ENCODE results near the gene LIG4.

Gene LIG4

GRCh38 chr13:108178078-108178477 lies 37.3 kb downstream of the LIG4 start:
- POLR2A ChIA-PET = interaction anchor here (1.2 kb wide), 1 partner anchor 35 kb away, joined by 3 read pairs; no protein-coding TSS in a partner anchor
- no peak overlapping the region for H3K4me3 ChIP-seq (ENCODE audit: control insufficient read depth in 1 of 7, extremely low read depth in 1 of 7, insufficient read depth in 4 of 7, low read depth in 2 of 7, low read length in 6 of 7)
- H3K9me3 ChIP-seq (ENCODE audit: control extremely low read depth in 1 of 5, control insufficient read depth in 4 of 5, insufficient read depth in 2 of 5, low read depth in 1 of 5, low read length in 4 of 5) = peaks cover 0 to 4% (median 0%) of the 10 kb centered on the region in 5 experiments
- no peak overlapping the region for H3K27ac ChIP-seq (ENCODE audit: insufficient read depth in 1 of 2, low read depth in 1 of 2, low read length in 2 of 2, poor library complexity in 1 of 2, severe bottlenecking in 2 of 2)
- no peaks in the 10 kb centered on the region for H3K36me3 ChIP-seq (ENCODE audit: control insufficient read depth in 4 of 4, insufficient read depth in 4 of 4, low read length in 3 of 4)
- no peaks in the 10 kb centered on the region for H3K4me1 ChIP-seq (ENCODE audit: control extremely low read depth in 1 of 4, control insufficient read depth in 4 of 4, insufficient read depth in 4 of 4, low read length in 3 of 4)
- no peaks in the 10 kb centered on the region for H3K27me3 ChIP-seq (replicated peaks in 2 of 5; ENCODE audit: control insufficient read depth in 4 of 5, insufficient read depth in 5 of 5, low read length in 4 of 5)
- DNase-seq = no peak
- CTCF ChIA-PET = interaction anchor here (1.7 to 5.0 kb wide), 3 partner anchors 24 to 35 kb away, joined by 4 to 21 read pairs (median 5); no protein-coding TSS in a partner anchor
- WGBS (ENCODE audit: insufficient coverage) = 90% methylated on average over 9 of the region's 9 CpGs

- H3K27me3 ChIP-seq (replicated peaks in 2 of 5; ENCODE audit: control insufficient read depth in 4 of 5, insufficient read depth in 5 of 5, low read length in 4 of 5) = no peaks in the 10 kb centered on the region
- DNase-seq = peak; percentile 58 to 77 (median 69)
- peaks cover 0 to 4% (median 0%) of the 10 kb centered on the region in 5 experiments for H3K9me3 ChIP-seq (ENCODE audit: control extremely low read depth in 1 of 5, control insufficient read depth in 4 of 5, insufficient read depth in 2 of 5, low read depth in 1 of 5, low read length in 4 of 5)
- H3K4me1 ChIP-seq (ENCODE audit: control extremely low read depth in 1 of 4, control insufficient read depth in 4 of 4, insufficient read depth in 4 of 4, low read length in 3 of 4) = no peaks in the 10 kb centered on the region
- H3K4me3 ChIP-seq (ENCODE audit: control insufficient read depth in 1 of 7, extremely low read depth in 1 of 7, insufficient read depth in 4 of 7, low read depth in 2 of 7, low read length in 6 of 7) = no peak overlapping the region
- no peak overlapping the region for H3K27ac ChIP-seq (ENCODE audit: insufficient read depth in 1 of 2, low read depth in 1 of 2, low read length in 2 of 2, poor library complexity in 1 of 2, severe bottlenecking in 2 of 2)
- ChIA-PET CTCF (interaction anchor here (5.0 kb wide), 1 partner anchor 36 kb away, joined by 21 read pairs; no protein-coding TSS in a partner anchor), POLR2A (no interaction called here)
- WGBS (ENCODE audit: insufficient coverage) = no CpG with 5 or more reads among the region's 8 CpGs
- no peaks in the 10 kb centered on the region for H3K36me3 ChIP-seq (ENCODE audit: control insufficient read depth in 4 of 4, insufficient read depth in 4 of 4, low read length in 3 of 4)
Observed at GRCh38 chr13:108176685-108177274, 38.6 kb downstream of the LIG4 start.

- Histone ChIP-seq H3K27ac (ENCODE audit: insufficient read depth in 1 of 2, low read depth in 1 of 2, low read length in 2 of 2, poor library complexity in 1 of 2, severe bottlenecking in 2 of 2) (no peak overlapping the region), H3K27me3 (replicated peaks in 2 of 5; ENCODE audit: control insufficient read depth in 4 of 5, insufficient read depth in 5 of 5, low read length in 4 of 5) (peaks cover 0 to 2% (median 0%) of the 10 kb centered on the region in 5 experiments), H3K9me3 (ENCODE audit: control extremely low read depth in 1 of 5, control insufficient read depth in 4 of 5, insufficient read depth in 2 of 5, low read depth in 1 of 5, low read length in 4 of 5) (peaks cover 0 to 9% (median 2%) of the 10 kb centered on the region in 5 experiments), H3K36me3 (ENCODE audit: control insufficient read depth in 4 of 4, insufficient read depth in 4 of 4, low read length in 3 of 4) (no peaks in the 10 kb centered on the region), H3K4me1 (ENCODE audit: control extremely low read depth in 1 of 4, control insufficient read depth in 4 of 4, insufficient read depth in 4 of 4, low read length in 3 of 4) (no peaks in the 10 kb centered on the region), H3K4me3 (ENCODE audit: control insufficient read depth in 1 of 7, extremely low read depth in 1 of 7, insufficient read depth in 4 of 7, low read depth in 2 of 7, low read length in 6 of 7) (no peak overlapping the region)
- ChIA-PET CTCF (interaction anchor here (1.3 to 1.5 kb wide), 4 partner anchors 10 to 339 kb away, joined by 3 to 5 read pairs (median 3); no protein-coding TSS in a partner anchor), POLR2A (interaction anchor here (0.6 kb wide), 1 partner anchor 13 kb away, joined by 3 read pairs; no protein-coding TSS in a partner anchor)
- 96% methylated on average over 3 of the region's 3 CpGs for WGBS (ENCODE audit: insufficient coverage)
- no peak for DNase-seq
Observed at GRCh38 chr13:108168929-108169328, 46.4 kb downstream of the LIG4 start.

GRCh38 chr13:108166078-108166477 lies 49.3 kb downstream of the LIG4 start:
- Histone ChIP-seq H3K36me3 (ENCODE audit: control insufficient read depth in 4 of 4, insufficient read depth in 4 of 4, low read length in 3 of 4) (no peaks in the 10 kb centered on the region), H3K9me3 (ENCODE audit: control extremely low read depth in 1 of 5, control insufficient read depth in 4 of 5, insufficient read depth in 2 of 5, low read depth in 1 of 5, low read length in 4 of 5) (peaks cover 0 to 6% (median 0%) of the 10 kb centered on the region in 5 experiments), H3K27ac (ENCODE audit: insufficient read depth in 1 of 2, low read depth in 1 of 2, low read length in 2 of 2, poor library complexity in 1 of 2, severe bottlenecking in 2 of 2) (no peak overlapping the region), H3K4me3 (ENCODE audit: control insufficient read depth in 1 of 7, extremely low read depth in 1 of 7, insufficient read depth in 4 of 7, low read depth in 2 of 7, low read length in 6 of 7) (no peak overlapping the region), H3K4me1 (ENCODE audit: control extremely low read depth in 1 of 4, control insufficient read depth in 4 of 4, insufficient read depth in 4 of 4, low read length in 3 of 4) (no peaks in the 10 kb centered on the region), H3K27me3 (replicated peaks in 2 of 5; ENCODE audit: control insufficient read depth in 4 of 5, insufficient read depth in 5 of 5, low read length in 4 of 5) (peaks cover 0 to 2% (median 0%) of the 10 kb centered on the region in 5 experiments)
- DNase-seq = peak in 2 of 3 donors; percentile 13 to 50
- WGBS (ENCODE audit: insufficient coverage) = 83% methylated on average over 1 of the region's 3 CpGs
- ChIA-PET POLR2A (no interaction called here), CTCF (no interaction called here)

- no peak overlapping the region for H3K4me3 ChIP-seq (ENCODE audit: control insufficient read depth in 1 of 7, extremely low read depth in 1 of 7, insufficient read depth in 4 of 7, low read depth in 2 of 7, low read length in 6 of 7)
- no peaks in the 10 kb centered on the region for H3K4me1 ChIP-seq (ENCODE audit: control extremely low read depth in 1 of 4, control insufficient read depth in 4 of 4, insufficient read depth in 4 of 4, low read length in 3 of 4)
- no peaks in the 10 kb centered on the region for H3K27me3 ChIP-seq (replicated peaks in 2 of 5; ENCODE audit: control insufficient read depth in 4 of 5, insufficient read depth in 5 of 5, low read length in 4 of 5)
- H3K27ac ChIP-seq (ENCODE audit: insufficient read depth in 1 of 2, low read depth in 1 of 2, low read length in 2 of 2, poor library complexity in 1 of 2, severe bottlenecking in 2 of 2) = no peak overlapping the region
- ChIA-PET POLR2A (no interaction called here), CTCF (interaction anchor here (0.9 to 1.5 kb wide), 2 partner anchors 9 to 947 kb away, joined by 3 to 5 read pairs; no protein-coding TSS in a partner anchor)
- no peaks in the 10 kb centered on the region for H3K36me3 ChIP-seq (ENCODE audit: control insufficient read depth in 4 of 4, insufficient read depth in 4 of 4, low read length in 3 of 4)
- no peaks in the 10 kb centered on the region for H3K9me3 ChIP-seq (ENCODE audit: control extremely low read depth in 1 of 5, control insufficient read depth in 4 of 5, insufficient read depth in 2 of 5, low read depth in 1 of 5, low read length in 4 of 5)
- WGBS (ENCODE audit: insufficient coverage) = 87% methylated on average over 12 of the region's 12 CpGs
- no peak for DNase-seq
Observed at GRCh38 chr13:108158746-108159145, 56.6 kb downstream of the LIG4 start.

Measured in common myeloid progenitor, CD34-positive (primary cell).